CD4-positive, alpha-beta T cell (primary cell): ENCODE results near the gene GOLGA5. TPM values are rescaled to one million over a fixed set of nuclear protein-coding genes. Genes with fewer than 3 reads are reported as not detected.

Source experiments
- ATAC-seq: fragments of 200-7000 bp; cut with Tn5 transposase; one replicate; pipeline ENCODE4 v1.10.0; 2022; ENCODE audit warnings: mild to moderate bottlenecking; ENCODE audit not compliant: poor library complexity
- CTCF ChIA-PET: fragments of 350-600 bp; sonication (Branson Sonifier 250); formaldehyde crosslinking; loops from one replicate; lab custom pipeline; 2021; ENCODE audit warnings: antibody characterized with exemption, inconsistent platforms; lab: Charles Lee
- POLR2A ChIA-PET: fragments of 350-600 bp; sonication (Branson Sonifier 250); formaldehyde crosslinking; loops from one replicate; lab custom pipeline; 2021; ENCODE audit warnings: antibody characterized with exemption, inconsistent platforms; lab: Charles Lee
- DNase-seq, 14 experiments: peaks; one replicate each; pipeline ENCODE4 v3.0.0-alpha.2; 2013 to 2020; ENCODE audit warnings: mixed read lengths in 2 of 14
- H3K27ac ChIP-seq, 2 donors: one replicate each; pipeline versions ENCODE4 v1.5.1 to v1.7.0; 2013; ENCODE audit warnings: low read length in 2 of 2, low read depth in 1 of 2, mild to moderate bottlenecking in 1 of 2
- H3K27me3 ChIP-seq, 2 experiments: 1 replicate in 1 of 2; 2 replicates in 1 of 2; pipeline versions ENCODE4 v1.6.1 to v1.7.0; 2013; ENCODE audit warnings: low read length in 2 of 2, control low read depth in 1 of 2, mild to moderate bottlenecking in 1 of 2, moderate library complexity in 1 of 2; ENCODE audit not compliant: insufficient read depth in 2 of 2, control insufficient read depth in 1 of 2
- H3K36me3 ChIP-seq: one replicate; pipeline ENCODE4 v1.6.1; 2013; ENCODE audit warnings: low read length, control low read depth; ENCODE audit not compliant: insufficient read depth
- H3K4me1 ChIP-seq: one replicate; pipeline ENCODE4 v1.6.1; 2013; ENCODE audit warnings: low read length, control low read depth; ENCODE audit not compliant: insufficient read depth
- H3K4me3 ChIP-seq: one replicate; pipeline ENCODE4 v1.5.1; 2013; ENCODE audit warnings: mild to moderate bottlenecking, low read length, moderate library complexity
- H3K9me3 ChIP-seq, 2 experiments: 1 replicate in 1 of 2; 2 replicates in 1 of 2; pipeline versions ENCODE4 v1.6.1 to v1.7.0; 2013; ENCODE audit warnings: low read length in 2 of 2, mild to moderate bottlenecking in 2 of 2, control low read depth in 1 of 2, moderate library complexity in 1 of 2; ENCODE audit not compliant: control insufficient read depth in 1 of 2, insufficient read depth in 1 of 2
- H3K27ac Mint-ChIP-seq: one replicate; pipeline ENCODE4 v1.8.0; 2020; ENCODE audit warnings: mixed read lengths
- H3K27me3 Mint-ChIP-seq: one replicate; pipeline ENCODE4 v1.8.0; 2021; ENCODE audit warnings: mixed read lengths
- H3K36me3 Mint-ChIP-seq: one replicate; pipeline ENCODE4 v1.8.0; 2021; ENCODE audit warnings: low read depth, mixed read lengths
- H3K4me1 Mint-ChIP-seq: one replicate; pipeline ENCODE4 v1.8.0; 2021; ENCODE audit warnings: low read depth, mixed read lengths
- H3K4me3 Mint-ChIP-seq: one replicate; pipeline ENCODE4 v1.8.0; 2020; ENCODE audit warnings: mild to moderate bottlenecking, mixed read lengths
- H3K9me3 Mint-ChIP-seq: one replicate; pipeline ENCODE4 v1.8.0; 2020; ENCODE audit warnings: mixed read lengths
- CTCF ChIP-seq: fragments of 200-600 bp; IDR thresholded peaks from one replicate; pipeline ENCODE4 v1.8.0; 2022; ENCODE audit warnings: antibody characterized with exemption, mild to moderate bottlenecking
- intact Hi-C, 2 experiments: fragments of 100-400 bp; cut with DNase I in 1 of 2; cut with micrococcal nuclease in 1 of 2; formaldehyde crosslinking; loops; one replicate each; pipeline versions ENCODE4 v1.15.1 to v1.9.0; 2023 to 2025; cut with DNase I, micrococcal nuclease
- total RNA-seq, 174 experiments: library from RNA in 2 of 174; stranded (reverse) in 2 of 174; gene quantifications; one replicate each; pipeline ENCODE4 v1.2.3 and lab custom pipeline; 2021 to 2026

GOLGA5 gene
- total RNA-seq, 2 experiments from 2014 or later = 5.2 to 6.8 TPM

DNA sequence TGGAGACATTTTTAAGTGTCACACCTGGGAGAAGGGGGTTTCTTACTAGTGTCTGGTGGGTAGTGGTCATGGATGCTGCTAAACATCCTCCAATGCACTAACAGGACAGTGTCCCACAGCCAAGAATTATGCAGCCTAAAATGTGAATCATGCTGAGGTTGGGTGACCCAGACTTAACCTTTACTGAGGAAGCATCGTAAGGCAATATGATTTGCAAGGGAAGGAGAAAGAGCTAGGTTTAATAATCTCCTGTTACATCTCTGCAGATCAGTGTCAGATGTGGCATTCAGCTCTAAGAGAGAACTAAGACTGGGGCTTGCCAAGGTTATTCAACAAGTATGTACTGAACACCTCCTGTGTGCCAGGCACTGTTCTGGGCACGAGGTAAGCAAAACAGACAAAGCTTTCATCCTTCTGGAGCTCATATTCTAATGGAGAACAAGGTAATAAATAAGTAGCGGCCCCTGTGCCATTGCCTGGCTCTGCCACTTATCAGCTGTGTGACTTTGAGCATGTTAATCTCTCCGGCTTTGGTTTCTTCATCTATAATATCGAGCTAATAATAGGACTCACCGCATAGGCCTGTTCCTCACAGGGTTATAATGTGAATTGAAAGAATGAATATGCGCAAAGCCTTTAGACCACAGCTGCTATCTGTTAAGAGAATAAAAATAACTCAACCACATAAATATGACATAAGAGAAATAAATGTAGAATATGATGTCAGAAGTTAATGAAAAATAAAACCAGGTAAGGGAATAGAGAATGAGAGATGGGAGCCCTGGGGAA, 13.5 kb upstream of the GOLGA5 start:
- intact Hi-C loops = loop anchor here (5.0 kb wide), 2 partner anchors 33 to 643 kb away; partner anchors contain the start of gene LGMN (in 1 of the 2)
- H3K36me3 Mint-ChIP-seq = no peaks in the 10 kb centered on the region
- no peak for TF ChIP-seq CTCF
- CTCF ChIA-PET = interaction anchor here (0.9 kb wide), 1 partner anchor 66 kb away, joined by 4 read pairs; no protein-coding TSS in a partner anchor
- ATAC-seq (peak; percentile 50), DNase-seq (peak in 1 of 14 experiments; percentile 31)
- H3K9me3 Mint-ChIP-seq = no peaks in the 10 kb centered on the region
- no peaks in the 10 kb centered on the region for H3K36me3 ChIP-seq
- H3K4me1 Mint-ChIP-seq = no peaks in the 10 kb centered on the region
- POLR2A ChIA-PET = no interaction called here
- no peak overlapping the region for H3K27ac ChIP-seq
- no peaks in the 10 kb centered on the region for H3K27me3 Mint-ChIP-seq
- no peak overlapping the region for H3K4me3 Mint-ChIP-seq
- H3K4me1 ChIP-seq = no peaks in the 10 kb centered on the region
- no peak overlapping the region for H3K27ac Mint-ChIP-seq
- H3K27me3 ChIP-seq = no peaks in the 10 kb centered on the region
- H3K9me3 ChIP-seq = no peaks in the 10 kb centered on the region
- H3K4me3 ChIP-seq = no peak overlapping the region

DNA sequence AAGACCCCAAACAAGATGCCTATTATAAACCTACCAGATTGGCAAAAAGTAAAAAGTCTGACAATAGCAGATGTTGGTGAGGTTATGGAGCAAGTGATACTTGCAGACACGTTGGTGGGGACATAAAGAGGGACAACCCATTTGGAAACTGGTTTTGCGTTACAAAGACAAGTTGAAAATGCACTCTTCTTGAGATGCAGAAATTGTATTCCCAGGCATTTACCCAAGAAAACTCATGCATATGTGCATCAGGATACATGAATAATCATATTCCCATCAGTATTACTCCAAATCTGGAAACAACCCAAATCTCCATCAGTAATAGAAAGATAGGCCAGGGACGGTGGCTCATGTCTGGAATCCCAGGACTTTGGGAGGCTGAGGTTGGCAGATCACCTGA, 12.8 kb upstream of the GOLGA5 start:
- Histone ChIP-seq H3K9me3 (no peaks in the 10 kb centered on the region), H3K27ac (no peak overlapping the region), H3K4me3 (no peak overlapping the region), H3K36me3 (no peaks in the 10 kb centered on the region), H3K27me3 (no peaks in the 10 kb centered on the region), H3K4me1 (no peaks in the 10 kb centered on the region)
- CTCF ChIA-PET = no interaction called here
- TF ChIP-seq CTCF = no peak
- H3K36me3 Mint-ChIP-seq = no peaks in the 10 kb centered on the region
- H3K4me1 Mint-ChIP-seq = no peaks in the 10 kb centered on the region
- intact Hi-C loops = loop anchor here (5.0 kb wide), 2 partner anchors 34 to 644 kb away; partner anchors contain the start of gene LGMN (in 1 of the 2)
- no peaks in the 10 kb centered on the region for H3K9me3 Mint-ChIP-seq
- no peak for DNase-seq
- POLR2A ChIA-PET = no interaction called here
- no peak overlapping the region for H3K27ac Mint-ChIP-seq
- no peak overlapping the region for H3K4me3 Mint-ChIP-seq
- H3K27me3 Mint-ChIP-seq = no peaks in the 10 kb centered on the region
- no peak for ATAC-seq

- H3K4me3 Mint-ChIP-seq = no peak overlapping the region
- H3K36me3 ChIP-seq = no peaks in the 10 kb centered on the region
- POLR2A ChIA-PET = interaction anchor here (0.6 kb wide), 1 partner anchor 171 kb away, joined by 3 read pairs; no protein-coding TSS in a partner anchor
- no peak overlapping the region for H3K4me3 ChIP-seq
- peaks cover 2% of the 10 kb centered on the region for H3K9me3 Mint-ChIP-seq
- ATAC-seq (peak; percentile 85), DNase-seq (peak in 5 of 14 experiments; percentile 14 to 67 (median 63))
- peaks cover 0 to 5% of the 10 kb centered on the region in 2 experiments for H3K9me3 ChIP-seq
- no peaks in the 10 kb centered on the region for H3K36me3 Mint-ChIP-seq
- intact Hi-C loops = loop anchor here (1.0 to 5.0 kb wide), 3 partner anchors 37 to 647 kb away; partner anchors contain the start of gene LGMN (in 1 of the 2)
- no peak overlapping the region for H3K27ac ChIP-seq
- CTCF ChIA-PET = interaction anchor here (0.6 to 1.3 kb wide), 3 partner anchors 25 to 89 kb away, joined by 3 to 7 read pairs (median 4); no protein-coding TSS in a partner anchor
- TF ChIP-seq CTCF = peak; percentile 77
- H3K27me3 Mint-ChIP-seq = no peaks in the 10 kb centered on the region
- no peaks in the 10 kb centered on the region for H3K4me1 ChIP-seq
- no peaks in the 10 kb centered on the region for H3K27me3 ChIP-seq
- no peak overlapping the region for H3K27ac Mint-ChIP-seq
- no peaks in the 10 kb centered on the region for H3K4me1 Mint-ChIP-seq
Measured at GRCh38 chr14:92783813-92784431, 10.2 kb upstream of the GOLGA5 start.
